MM.1S (cell line): Measurements from ENCODE around the gene PXT1.

ENCODE experiments used
- EZH2 ChIP-seq: fragments of 300-600 bp; sonication (generic); optimal IDR thresholded peaks from 2 replicates; pipeline ENCODE3; 2017; ENCODE audit warnings: low read depth, mild to moderate bottlenecking, antibody characterized with exemption, low read length, mixed read lengths
- EZH2phosphoT487 ChIP-seq: fragments of 300-600 bp; sonication (generic); IDR thresholded peaks from 2 replicates; pipeline ENCODE4 v1.6.1; 2018; ENCODE audit warnings: antibody characterized with exemption, low read length
- TF ChIP-seq, protein P1 (sequence below): fragments of 300-600 bp; sonication (generic); IDR thresholded peaks from 2 replicates; pipeline ENCODE4 v1.5.1; 2016; ENCODE audit warnings: antibody characterized with exemption, low read length, mixed read lengths

DNA sequence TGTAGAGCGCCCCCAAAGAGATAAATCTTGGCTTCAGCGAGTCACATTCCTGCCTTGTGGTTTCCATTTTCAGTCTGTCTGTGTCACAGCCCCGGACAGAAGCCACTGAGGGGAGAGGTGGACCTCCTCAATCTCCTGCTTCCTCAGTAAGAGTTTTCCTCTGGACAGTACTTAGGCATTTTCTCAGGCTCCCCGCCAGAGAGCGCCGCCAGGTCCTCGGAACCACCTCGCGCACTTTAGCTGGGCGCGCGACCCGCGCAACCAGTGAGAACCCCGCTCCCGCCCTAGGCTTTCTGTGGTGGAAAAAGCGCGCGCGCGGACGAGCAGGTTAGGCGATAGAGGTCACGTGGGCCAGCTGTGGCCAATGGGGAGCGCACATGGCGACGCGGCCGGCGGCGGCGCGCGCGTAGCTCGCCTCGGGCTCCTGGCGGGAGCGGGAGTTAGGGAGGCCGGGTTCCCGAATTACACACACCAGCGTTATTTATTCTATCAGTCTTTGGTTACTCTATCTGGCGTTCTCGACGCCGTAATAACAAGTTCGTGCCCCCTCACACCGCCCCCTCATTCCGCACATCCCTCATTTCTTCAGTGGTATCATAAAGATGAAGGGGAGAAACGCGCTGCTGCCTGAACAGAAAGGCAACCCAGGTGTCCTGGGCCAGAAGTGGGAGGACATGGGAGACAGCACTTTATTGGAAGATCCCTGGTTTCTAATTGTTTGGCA lies 19.4 kb downstream of the PXT1 start:
- TF ChIP-seq, protein P1, sequence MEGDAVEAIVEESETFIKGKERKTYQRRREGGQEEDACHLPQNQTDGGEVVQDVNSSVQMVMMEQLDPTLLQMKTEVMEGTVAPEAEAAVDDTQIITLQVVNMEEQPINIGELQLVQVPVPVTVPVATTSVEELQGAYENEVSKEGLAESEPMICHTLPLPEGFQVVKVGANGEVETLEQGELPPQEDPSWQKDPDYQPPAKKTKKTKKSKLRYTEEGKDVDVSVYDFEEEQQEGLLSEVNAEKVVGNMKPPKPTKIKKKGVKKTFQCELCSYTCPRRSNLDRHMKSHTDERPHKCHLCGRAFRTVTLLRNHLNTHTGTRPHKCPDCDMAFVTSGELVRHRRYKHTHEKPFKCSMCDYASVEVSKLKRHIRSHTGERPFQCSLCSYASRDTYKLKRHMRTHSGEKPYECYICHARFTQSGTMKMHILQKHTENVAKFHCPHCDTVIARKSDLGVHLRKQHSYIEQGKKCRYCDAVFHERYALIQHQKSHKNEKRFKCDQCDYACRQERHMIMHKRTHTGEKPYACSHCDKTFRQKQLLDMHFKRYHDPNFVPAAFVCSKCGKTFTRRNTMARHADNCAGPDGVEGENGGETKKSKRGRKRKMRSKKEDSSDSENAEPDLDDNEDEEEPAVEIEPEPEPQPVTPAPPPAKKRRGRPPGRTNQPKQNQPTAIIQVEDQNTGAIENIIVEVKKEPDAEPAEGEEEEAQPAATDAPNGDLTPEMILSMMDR = peak; percentile 75
- TF ChIP-seq EZH2 (no peak), EZH2phosphoT487 (no peak)
